ENCODE measurements around the gene TGFB3.

Gene TGFB3

DNA sequence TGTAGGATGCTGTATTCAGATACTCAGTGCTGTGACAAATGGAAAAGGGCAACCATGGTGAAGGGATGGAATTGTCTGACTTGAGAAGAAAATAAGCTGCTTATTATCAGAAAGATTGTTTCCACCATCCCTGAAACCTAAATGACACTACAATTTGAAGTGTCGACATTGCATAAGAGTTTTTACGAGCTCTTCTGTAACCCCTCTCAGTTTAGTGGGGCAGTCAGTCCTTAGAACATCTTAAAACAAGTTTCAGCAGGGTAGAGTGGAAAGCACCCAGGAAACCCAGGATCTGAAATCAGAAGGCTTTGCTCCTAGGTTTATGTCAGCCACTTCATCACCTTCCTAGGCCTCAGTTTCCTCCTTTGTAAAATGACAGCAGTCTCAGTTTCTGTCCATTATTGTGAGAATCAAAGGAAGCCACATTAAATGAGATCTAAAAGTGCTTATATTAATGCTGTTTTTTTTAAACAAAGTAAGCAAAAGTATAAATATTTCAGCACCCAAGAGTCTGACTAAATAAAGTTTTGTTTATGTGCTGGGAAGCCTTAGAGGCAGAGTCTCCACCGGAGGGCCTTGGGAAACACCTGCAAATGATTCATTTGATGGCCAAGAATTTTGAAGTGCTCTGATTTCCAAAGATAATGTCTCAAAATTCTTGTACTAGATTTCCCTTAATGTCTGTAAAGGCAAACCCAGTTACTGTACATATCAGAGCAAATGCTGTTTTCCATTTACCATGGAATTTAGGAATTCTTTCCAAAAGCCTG, 5.6 kb upstream of the TGFB3 start:
- no peak for DNase-seq (ENCODE audit: low read depth)

DNA sequence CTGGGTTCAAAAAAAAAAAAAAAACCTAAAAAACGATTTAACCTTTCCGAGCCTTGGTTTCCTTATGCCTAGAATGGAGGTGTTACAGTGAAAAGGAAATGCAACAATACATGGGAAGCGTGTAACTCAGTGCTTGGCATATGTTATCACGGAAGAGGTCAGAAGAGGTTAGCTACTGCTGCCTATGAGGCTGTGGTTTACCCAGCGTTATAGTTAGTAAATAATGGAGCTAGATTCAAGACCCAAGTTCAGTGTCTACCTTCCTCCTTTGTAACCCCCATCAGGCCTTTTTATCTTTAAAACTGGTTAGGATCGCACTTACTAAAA, 4.6 kb upstream of the TGFB3 start:
- no peak for DNase-seq (ENCODE audit: low read depth)

DNA sequence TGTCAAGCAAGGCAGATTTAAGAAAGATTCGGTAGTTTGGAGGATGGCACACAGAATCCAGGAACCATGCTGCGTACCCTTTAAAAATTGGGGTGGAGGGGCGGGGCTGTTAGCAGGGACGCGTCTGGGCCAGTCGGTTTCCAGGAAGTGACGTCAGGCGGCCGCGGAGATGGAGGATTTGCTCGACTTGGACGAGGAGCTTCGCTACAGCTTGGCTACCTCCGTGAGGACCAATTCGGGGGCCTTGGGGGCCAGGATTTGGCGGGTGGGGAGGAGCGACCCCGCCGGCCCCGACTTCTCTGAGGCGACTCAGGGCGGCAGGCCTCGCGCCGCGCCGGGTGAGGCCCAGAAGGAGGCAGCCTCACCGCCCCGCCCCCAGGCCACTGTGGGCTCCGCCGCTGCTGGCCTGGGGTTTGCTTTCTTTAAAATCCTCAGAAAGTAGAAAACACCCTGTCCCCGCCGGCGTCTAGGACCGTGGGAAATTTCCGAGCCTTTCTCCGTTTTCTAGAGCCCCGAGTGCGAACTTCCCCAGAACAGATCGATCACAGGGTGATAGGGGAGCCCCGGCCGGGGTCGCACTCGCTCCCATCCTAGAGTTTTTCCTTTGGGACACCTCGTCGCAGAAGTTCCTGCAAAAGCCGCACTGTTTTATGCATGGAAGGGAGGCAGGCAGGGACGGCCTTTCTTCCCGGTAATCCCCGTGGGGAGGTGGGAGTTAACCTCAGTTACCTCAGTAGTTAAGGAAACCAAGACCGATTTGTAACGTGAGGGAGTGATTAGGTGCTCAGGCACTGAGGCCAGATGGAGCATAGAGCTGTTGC, 4.0 kb upstream of the TGFB3 start, which contains the start of gene IFT43:
Gene IFT43 (plus strand): TSS at position 146 of the 821 bp plus-strand sequence. CDS start 24 bp downstream, at position 170.
- DNase-seq (ENCODE audit: low read depth): peak; percentile 37

DNA sequence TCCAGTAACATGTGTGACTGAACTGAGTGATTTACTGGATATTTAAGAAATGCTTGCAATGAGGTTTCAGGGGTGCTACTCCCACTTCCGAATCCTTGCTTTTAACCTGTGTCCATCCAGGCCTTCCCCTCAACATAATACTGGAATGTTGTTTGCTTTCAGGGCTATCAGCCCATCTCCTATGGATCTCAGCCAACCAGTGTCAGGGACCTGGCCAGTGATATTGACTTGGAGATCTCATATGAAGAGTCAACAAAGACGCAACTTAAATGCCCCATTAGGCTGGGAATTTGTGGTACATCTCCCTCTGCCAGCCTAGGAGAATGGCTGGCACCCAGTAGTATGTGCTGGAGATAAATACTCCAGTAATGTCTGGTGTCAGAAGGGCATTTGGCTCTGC, 2.9 kb upstream of the TGFB3 start:
- DNase-seq (ENCODE audit: low read depth): no peak

DNA sequence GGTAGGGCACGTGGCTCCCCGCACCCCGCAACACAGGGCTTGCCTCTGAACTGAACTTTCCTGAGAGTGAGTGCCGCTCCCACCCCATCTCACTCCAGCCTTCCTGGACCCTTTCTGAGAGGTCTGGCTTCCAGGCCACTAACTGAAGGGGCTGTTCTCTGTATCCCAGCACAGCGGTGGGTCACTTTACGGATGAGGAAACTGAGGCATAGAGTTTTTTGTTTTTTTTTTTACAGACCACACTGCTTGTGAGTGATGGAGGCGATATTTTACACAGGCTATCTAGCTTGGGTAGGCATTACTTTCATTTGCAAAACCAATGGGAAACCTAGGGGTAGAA, 1.2 kb upstream of the TGFB3 start:
- DNase-seq (ENCODE audit: low read depth): no peak

DNA sequence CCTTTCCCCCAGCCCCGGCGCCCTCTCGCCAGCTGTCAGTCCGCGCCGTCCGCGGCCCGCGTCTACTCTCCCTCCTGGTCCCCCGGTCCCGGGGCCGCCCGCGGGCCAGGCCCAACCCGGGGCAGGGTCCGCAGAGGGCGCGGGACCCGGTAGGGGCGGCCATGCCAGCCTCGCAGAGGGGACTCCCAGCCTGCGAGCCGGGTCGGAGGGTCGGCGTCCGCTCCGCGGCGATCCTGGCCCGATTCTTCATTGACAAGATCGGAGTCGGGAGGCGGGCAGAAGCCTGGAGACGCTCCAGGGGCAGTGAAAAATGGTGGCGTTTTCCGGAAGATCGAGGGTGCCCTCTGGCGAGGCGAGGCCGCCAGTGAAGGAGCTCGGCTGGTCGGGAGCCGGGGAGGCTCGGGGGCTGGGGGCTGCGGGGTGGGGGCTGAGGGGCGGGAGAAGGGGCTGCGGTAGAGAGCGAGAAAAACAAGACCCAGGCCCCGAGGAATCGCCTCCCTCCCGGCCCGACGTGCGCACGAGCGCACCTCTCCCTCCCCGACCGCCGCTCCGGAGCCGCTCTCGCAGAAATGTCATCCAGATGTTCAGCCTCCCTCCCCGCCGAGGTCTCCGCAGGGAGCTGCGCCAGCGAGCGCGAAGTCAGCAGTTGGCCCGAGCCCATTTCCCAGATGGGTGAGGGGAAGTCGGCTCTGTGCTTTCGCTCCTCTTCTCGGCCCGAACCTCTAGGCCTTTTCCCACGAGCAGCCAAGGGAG, 647 bp upstream of the TGFB3 start:
- peak; percentile 54 for DNase-seq (ENCODE audit: low read depth)

GRCh38 chr14:75980856-75981255, 939 bp downstream of the TGFB3 start:
- DNase-seq (ENCODE audit: low read depth): no peak

GRCh38 chr14:75979648-75980565, 1.9 kb downstream of the TGFB3 start:
- no peak for DNase-seq (ENCODE audit: low read depth)

GRCh38 chr14:75979071-75979571, 2.7 kb downstream of the TGFB3 start:
- no peak for DNase-seq (ENCODE audit: low read depth)

DNA sequence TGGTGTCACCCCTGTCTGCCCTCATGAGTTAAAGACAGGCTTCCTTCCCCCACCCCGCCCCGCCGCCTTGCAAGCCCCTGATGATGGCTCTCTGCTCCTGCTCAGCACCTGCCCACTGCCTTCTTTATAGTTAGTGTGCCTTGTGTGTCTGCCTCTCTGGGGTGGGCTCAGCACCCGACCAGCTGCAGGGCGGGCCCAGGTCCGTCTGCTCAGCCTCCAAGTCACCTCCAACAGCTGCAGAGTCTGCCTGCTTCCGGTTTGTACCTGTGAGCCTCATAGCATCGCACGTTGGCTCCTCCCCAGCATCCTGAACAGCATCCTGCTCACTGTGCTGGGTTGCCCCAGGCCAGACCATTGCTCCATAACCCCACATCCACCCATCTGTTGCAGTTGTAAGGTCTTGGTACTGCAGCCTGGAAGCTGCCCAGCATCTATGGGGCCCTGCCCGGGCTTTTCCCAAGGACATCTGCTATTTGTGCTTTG, 3.5 kb downstream of the TGFB3 start:
- no peak for DNase-seq (ENCODE audit: low read depth)

DNA sequence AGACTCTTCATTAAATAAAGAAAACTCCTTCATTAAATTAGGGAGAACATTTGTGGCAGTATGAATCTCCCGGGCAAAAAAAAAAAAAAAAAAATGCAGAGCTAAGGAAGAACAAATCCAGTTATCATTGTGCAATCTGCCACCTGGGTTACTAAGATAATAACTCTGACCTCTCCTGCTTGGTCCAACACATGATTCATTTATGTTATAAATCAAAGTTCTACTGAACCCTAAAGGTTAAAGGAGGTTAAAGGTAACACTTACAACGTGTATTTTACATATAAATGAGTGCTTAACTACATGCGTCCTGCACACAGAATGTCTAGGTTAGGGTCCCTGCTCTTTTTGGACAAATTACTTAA, 4.2 kb downstream of the TGFB3 start:
- DNase-seq (ENCODE audit: low read depth): no peak

GRCh38 chr14:75976826-75977581, 4.8 kb downstream of the TGFB3 start:
- no peak for DNase-seq (ENCODE audit: low read depth)

GRCh38 chr14:75972801-75973421, 8.9 kb downstream of the TGFB3 start:
- no peak for DNase-seq (ENCODE audit: low read depth)

DNA sequence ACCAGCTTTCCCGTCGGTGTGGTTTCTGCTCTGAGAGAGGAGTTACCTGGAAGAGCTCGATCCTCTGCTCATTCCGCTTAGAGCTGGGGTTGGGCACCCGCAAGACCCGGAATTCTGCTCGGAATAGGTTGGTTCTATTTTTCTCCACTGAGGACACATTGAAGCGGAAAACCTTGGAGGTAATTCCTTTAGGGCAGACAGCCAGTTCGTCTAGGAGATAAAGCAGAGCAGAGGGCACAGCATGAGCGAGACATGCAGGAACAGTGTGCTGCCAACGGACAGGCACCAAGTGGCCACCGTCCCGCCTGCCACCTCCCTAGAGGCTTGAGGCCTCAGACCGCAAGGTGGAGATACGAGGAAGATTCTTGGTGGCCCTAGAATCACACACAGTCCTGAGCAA, 10.3 kb downstream of the TGFB3 start:
- DNase-seq (ENCODE audit: low read depth): no peak

DNA sequence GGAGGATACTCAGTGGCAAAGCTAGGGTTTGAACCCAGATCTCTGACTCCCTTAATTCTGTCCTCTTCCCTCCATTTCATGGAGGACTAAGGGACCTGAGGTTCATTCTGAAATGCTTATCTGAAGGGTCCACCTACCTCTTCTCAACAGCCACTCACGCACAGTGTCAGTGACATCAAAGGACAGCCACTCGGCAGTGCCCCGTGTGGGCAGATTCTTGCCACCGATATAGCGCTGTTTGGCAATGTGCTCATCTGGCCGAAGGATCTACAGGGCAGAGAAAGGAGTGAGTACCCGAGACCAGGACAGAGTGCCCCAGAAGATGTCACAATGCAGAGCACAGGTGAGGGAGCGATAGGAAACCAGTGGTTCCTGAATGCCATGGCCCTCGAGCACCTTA, 10.8 kb downstream of the TGFB3 start:
- no peak for DNase-seq (ENCODE audit: low read depth)

DNA sequence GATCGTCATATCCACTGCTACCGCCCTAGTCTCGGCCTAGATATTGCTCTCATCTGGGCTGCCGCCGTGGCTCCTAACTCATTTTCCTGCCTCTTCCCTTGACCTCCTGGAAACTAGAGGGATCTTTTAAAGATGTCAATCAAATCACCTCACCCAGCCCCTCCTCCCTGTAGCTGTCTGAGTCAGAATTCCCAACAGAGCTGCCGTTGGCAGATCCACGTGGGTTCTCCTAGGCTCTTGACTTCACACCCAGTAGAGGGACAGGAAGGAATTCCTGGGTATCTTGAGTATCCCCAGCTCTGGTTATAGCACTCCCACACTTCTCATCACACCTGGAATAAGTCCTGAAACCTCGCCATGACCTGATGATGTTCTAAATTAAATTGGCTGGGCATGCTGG, 11.9 kb downstream of the TGFB3 start:
- no peak for DNase-seq (ENCODE audit: low read depth)

- DNase-seq (ENCODE audit: low read depth): no peak
These were observed 12.7 kb downstream of the TGFB3 start for GRCh38 chr14:75969126-75969525.

- DNase-seq (ENCODE audit: low read depth): no peak
These were observed 13.3 kb downstream of the TGFB3 start for GRCh38 chr14:75968456-75968855.

GRCh38 chr14:75967866-75968265, 13.9 kb downstream of the TGFB3 start:
- no peak for DNase-seq (ENCODE audit: low read depth)

GRCh38 chr14:75961662-75962061, 20.1 kb downstream of the TGFB3 start:
- DNase-seq (ENCODE audit: low read depth): no peak

Measured in HS-5 (cell line).